GM21360 (cell line): Measurements from ENCODE around the gene IFNGR1.
"Not testable (repeated sequence)": the region's sequence is repeated elsewhere in the genome, so short reads cannot be mapped to it uniquely, and the experiment has no call there.

ENCODE experiments used
- ATAC-seq: cut with Tn5 transposase; IDR thresholded peaks from one replicate; pipeline ENCODE4 v1.9.1; 2021; ENCODE audit warnings: mild to moderate bottlenecking, moderate library complexity; ENCODE audit not compliant: unreplicated experiment

The IFNGR1 gene

DNA sequence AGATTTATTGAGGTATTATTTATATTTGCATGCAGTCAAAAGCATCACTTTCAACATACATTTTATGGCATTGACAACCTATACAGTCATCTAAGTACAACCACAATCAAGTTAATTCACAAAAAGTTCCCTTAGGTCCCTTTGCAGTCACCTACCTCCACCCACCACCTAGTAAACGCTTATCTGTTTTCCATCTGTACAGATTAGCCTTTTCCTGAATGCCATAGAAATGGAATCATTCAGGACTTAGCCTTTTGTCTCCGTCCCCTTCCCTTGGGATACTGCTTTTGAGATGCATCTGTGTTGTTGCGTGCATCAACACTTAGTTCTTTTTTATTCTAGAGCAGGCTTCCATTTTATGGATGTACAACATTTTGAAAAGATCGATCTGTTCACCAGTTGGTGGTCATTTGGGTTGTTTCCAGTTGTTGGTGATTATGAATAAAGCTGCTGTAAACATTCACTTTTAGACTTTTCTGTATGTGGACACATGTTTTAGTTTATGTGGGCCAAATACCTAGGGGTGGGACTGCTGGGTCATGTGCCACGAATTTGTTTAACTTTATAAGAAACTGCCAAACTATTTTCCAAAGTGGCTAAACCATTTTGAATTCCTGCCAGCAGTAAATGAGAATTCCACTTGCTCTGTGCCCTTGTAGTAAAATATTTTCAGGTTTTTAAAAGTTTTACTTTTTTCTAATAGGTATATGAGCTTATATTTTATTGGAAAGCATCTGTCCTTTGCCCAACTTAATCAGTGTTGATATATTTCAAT is 17.6 kb upstream of the IFNGR1 start:
- no peak for ATAC-seq

DNA sequence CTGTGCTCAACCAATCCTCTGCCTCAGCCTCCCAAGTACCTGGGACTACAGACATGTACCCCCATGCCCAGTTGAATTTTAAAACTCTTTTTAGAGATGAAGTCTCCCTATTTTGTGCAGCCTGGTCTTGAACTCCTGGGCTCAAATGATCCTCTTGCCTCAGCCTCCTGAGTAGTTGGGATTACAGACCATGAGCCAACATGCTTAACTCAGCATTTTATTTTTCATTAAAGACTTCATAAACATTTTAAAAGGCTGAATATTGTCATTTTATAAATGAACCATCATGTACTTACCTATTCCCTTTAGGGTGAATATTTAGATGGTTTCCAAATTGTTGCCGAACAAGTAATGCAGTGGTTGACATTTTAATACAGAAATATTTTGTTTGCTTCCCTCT is 16.5 kb upstream of the IFNGR1 start:
- ATAC-seq, result no peak

DNA sequence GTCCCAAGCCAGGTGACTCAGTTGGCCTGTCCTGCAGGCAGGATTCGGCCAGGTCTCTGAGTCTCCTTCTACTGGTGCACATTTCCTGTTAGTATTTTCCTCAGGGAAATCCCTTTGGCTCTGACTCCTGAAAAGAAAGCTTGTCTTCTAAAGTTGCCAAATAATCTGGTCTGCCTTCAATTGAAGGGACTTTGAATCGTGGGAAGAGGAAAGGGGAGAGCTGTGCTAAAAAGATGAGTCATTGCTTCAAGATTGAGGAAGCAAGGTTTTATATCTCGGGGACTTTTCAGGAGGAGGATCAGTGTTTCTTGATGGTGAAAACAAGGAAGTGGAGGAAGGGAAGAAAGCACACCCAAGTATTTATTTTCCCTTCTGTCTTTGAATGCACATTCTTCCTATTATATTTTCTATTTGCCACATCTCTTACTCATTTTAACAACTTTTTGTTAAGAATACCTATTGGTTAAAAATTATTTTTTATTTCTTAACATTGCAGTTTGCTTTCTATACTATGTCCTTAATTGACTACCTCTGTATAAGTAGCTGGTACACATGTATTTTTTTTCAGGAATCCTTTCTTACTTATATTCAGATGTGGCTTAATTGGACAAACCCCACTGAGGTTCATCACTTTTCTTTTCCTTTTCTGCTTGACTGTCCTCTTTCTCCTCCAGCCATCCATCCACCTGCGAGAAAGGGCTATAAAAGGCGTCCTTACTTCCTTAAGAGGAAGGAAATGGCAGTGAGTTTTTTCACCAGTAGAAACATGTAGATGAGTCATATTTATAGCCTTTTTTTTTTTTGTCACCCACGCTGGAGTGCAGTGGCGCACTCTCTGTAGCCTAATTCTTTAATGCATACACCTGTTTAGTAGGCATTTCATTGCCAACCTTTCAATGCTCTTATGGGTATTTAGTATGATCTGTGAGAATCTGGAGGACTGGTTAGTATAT is 15.0 kb upstream of the IFNGR1 start:
- peak; percentile 56 for ATAC-seq

DNA sequence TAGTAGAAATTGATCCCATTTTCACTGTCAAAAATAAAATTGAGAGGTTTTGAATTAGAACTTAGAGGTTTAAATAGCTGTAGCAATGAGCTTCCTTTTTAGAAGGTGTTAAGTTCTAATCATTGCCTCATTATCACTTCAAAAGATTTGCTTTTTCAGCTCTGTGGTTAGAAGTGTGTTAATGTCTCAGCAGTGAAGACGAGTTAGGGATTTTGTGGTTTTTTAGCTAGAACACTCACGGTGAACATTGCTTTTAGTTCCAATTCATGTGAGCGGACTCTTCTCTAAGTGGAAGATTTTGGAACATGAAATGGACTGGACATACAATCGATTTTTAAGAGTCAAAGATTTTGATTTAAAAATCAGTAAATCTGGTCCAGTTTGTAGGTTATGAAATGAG is 12.7 kb upstream of the IFNGR1 start:
- no peak for ATAC-seq

DNA sequence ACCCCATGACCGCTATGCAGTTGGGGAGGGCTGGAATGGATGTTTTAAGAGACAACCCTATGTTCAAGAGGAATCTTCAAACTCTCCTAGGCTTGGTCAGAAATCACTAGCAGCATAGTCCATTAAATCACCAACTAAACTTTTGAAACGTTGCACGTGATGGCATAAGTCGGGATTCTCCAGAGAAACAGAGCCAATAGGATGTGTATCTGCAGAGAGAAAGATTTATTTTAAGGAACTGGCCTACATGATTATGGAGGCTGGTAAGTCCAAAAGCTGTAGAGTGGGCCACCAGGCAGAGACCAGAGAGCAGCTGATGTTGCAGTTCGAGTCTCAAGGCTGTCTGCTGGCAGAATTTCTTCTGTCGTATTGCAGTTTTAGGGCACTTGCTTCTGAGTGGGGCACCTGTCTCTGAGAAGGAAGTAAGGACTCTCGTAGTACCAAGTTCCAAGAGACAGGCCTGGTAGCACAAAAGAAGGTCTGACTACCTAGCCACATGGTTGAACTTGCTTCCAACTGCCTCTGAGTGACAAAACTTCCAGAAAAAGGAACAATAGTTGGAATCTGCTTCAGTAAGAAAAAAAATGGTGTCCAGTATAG is 11.9 kb upstream of the IFNGR1 start:
- ATAC-seq, result no peak

DNA sequence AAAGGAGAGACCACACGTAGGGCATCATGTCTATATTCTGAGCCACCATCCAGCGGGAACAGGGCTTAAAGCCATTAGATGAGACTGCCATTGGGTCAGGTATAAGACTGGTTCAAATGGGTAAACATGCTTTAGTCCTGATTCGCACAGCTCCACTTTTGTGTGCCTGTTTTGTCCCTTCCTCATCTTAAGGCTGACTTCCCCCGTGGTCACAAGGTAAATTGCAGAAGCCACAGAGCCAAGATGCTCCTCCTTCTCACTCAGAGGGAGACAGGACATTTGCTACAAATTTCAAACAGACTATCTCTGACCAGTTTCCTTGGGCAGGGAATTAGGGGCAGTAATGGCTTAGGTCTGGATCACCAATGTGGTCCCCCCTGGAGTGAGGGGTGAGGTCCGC is 11.4 kb upstream of the IFNGR1 start:
- no peak for ATAC-seq

DNA sequence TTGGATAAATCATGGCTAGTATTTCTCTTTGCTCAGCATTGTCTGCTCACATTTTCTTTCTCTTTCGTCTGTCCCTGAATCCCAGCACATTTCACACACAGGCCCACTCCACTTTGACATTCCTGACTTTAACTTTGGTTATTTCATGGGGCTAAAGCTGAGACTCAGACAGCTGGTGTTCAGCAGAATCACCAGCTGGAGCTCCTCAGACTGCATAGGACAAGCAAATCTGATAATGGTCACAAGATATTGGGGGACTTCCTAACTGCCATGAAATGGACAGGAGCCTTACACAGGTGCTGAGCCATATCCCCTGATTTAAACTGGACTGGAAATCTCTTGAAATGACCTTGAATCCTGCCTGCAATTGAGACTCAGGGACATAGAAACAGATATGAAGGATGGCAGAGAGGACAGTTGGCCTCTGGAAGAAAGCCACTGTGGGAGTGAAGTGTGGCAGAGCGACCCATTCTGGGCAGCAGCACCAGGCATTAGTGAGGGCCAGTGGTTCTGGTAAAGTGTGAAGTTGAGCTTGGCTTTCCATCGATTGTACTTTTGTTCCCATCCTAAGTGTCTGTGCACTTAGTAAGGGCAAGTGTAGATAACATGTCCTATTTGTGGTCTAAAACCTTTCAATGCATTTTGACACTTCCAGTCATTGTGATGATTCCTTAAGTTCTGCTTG is 10.0 kb upstream of the IFNGR1 start:
- no peak for ATAC-seq

DNA sequence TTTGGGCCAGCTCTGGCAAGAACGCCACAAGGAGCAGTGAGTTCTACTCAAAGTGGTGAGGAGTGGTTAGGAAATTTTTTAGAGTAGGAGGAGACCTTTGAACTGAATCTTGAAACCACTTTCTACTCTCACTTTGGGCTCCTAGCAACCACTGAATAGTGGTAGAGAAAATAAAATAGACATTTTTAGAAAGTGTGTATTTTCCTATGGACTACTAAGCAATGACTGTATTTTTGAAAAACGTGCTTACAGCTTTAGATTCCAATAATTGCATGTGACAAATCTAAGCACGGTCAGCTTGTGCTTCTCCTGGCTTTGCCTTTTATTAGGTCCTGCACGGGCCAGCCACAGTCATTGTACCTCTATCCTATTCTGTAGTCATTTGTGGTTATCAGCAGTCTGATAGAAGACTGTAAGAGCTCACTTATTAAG is 8.7 kb upstream of the IFNGR1 start:
- no peak for ATAC-seq

DNA sequence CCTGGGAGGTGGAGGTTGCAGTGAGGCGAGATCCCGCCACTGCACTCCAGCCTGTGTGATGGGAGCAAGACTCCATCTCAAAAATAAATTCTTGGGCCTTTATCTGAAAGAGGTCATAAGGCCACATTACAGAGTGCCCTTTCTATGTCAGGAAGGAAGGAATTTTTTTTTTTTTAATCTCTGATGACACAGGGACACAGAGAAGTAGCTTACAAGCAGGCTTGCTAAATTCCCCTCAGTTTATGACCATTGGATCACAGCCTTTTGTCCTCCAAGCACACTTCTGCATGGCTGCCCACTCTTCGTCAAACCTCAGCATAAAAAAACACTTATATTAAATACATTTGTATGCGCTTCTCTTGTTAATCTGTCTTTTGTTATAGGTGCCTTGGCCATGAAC is 7.5 kb upstream of the IFNGR1 start:
- ATAC-seq, result no peak

DNA sequence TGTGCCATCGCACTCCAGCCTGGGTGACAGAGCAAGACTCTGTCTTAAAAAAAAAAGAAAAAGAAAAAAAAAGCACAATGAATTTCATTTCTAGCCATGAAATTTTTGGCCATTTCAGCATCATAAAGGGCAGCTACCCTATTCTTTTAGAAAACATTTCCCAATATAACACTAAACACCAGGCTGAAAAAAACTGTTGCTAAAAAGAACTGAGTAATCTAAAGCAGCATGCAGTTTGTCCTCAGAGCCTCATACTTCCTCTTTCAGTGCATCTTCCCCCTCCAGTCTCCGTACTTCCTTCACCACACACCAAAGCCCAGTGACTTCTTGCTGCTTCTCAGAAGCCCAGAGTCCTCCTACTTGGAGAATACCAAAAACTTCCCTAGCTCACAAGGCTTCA is 5.6 kb upstream of the IFNGR1 start:
- no peak for ATAC-seq

DNA sequence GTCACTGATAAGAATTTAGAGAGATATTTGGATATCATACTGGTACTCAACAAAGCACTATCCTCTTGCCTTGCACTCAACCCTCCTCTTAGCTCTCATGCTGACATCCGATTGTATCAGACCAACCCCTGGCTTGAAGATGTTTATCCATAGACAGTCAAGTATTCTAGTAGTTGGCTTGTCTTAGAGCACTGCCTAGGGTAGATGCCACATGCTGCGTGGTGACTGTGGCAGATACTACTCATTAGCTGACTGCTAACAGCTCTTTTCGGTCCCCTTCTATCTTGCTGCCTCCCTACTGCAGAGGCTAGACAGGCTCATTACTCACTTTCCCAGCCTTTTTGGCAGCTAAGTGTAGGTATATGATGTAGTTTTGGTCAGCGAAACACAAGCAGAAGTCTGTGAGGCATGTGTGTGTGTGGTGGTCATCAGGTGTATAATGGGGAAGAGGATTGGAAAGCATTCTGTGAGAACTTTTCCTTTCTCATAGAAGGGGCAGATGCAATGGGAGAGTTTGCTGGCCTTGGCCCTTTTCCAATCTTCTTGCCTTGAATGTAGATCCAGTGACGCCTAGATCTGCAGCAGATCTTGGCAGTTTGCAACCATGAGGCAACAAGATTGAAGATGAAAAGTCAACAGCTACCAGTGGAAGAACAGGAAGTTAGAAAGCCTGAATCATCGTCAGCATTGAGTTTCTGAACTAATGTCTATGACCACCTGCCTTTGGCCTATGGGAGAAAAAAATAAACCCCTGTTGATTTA is 4.4 kb upstream of the IFNGR1 start:
- ATAC-seq, result no peak

DNA sequence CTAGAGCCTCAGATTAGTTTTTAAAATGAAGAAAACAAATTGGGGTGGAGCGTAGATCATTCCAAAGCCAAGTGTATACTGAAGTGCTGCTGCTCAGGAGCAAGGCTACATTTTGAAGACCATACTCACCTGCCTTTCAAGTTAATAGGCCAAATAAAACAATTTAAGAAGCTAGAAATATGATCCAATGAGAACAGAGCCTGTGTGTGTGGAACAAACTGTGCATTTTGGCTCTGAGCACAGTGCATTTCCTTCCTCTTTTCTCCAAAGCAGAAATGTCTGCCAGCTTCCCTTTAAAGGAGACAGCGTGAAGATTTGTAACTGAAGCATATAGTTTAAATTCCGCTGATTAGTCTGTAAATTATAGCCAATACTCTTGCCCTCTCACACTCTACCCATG is 3.2 kb upstream of the IFNGR1 start:
- no peak for ATAC-seq

DNA sequence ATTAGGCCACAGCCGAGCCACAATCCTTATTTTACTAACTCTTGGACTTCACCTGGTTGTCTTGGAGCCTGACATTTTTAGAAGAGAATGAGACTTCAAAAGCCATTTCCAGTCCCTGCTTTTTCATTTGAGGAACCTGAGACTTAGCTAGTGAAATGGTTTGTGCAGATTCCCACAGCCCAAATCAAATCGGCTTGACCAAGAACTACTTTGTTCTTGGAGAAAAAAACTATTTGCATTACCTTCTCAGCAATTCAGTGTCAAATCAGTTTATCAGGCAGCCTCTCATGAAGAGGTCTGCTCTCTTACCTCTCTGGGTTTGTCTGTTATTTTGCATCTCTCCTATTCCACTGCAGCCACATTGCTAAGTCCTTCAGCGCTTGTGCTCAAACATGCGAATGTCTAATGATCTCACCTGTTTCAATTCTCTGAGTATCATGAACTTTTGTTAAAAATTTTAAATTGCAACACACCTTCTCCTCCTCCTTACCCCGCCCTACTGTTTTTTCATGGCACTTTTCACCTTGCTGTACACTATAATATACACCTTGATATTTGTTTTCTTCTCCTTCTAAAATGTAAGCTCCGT is 573 bp upstream of the IFNGR1 start:
- ATAC-seq, result no peak

DNA sequence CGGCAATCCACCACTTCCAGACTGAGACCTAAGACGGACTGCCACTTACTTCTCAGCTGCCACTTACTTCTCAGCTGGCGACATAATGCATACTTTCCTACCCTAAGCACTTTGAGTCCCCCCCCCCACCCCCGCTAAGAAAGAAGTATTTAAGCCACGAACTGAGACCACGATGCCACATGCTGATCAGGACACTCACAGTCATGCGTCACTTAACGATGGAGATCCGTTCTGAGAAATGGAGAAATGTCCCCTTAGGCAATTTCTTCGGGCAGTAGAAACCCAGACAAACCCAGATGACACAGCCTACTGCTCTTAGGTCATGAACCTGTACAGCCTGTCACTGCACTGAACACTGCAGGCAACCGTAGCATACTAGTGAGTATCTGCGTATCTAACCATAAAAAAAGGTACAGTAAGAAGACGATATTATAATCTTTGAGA is 690 bp downstream of the IFNGR1 start:
- peak; percentile 31 for ATAC-seq

DNA sequence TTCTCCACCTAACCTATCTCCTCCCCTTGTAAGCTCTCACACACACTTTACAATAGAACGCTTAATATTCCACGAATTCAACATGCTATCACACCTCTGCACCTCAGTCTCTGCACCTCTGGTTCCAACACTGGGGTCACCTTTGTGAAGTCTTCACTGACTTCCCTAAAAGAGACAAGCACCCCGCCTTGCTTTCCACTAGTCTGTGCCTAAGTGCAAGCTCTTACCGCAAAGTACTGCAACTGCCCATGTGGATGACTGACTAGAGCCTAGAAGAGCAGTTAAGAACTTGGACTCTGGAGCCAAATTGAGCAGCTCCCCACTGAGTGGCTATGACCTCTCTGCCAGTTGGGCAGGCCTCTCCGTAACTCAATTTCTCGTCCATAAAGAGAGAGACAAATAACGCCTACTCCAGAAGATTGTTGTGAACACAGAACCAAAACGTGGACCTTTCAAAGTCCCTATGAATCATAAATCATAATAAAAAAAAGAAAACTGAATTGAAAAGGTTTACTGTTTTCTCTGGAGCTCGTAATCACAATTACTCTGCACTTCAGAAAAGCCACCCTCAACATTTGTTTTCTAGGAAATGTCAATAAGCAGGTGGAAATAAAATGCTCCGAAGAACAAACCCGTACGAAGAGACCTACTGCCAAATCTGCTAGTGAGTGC is 1.2 kb downstream of the IFNGR1 start:
- ATAC-seq, result no peak

DNA sequence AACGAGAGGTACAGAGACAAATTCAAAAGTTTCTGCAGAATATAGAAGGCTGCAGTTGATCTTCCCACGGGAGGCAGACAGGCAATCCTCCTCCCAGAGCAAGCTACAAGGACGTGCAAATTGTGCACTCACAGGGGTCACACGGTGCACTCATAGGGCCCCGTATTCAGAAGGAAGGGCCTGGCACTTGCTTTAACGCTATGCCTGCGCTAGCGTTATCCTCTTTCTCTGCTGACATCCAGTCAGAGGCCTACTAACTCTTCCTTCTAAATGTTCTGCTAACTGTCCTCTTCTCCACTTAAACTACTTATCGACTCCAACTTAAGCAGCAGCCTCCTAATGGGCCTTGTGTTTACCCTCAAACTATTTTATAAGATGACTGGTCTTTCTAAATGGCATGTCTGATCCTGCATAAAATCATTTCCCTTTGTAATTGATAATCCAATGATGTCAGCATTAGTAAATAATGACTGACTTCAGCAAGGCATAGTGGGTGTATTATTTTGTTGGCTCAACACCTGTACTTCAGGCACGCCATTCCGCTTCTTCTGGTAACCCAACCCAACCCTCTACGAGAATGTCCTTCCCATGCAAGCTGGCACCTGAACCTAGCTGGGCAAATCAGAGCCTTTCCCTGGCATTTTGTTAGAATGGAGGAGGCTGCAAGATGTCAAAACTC is 2.2 kb downstream of the IFNGR1 start:
- no peak for ATAC-seq

DNA sequence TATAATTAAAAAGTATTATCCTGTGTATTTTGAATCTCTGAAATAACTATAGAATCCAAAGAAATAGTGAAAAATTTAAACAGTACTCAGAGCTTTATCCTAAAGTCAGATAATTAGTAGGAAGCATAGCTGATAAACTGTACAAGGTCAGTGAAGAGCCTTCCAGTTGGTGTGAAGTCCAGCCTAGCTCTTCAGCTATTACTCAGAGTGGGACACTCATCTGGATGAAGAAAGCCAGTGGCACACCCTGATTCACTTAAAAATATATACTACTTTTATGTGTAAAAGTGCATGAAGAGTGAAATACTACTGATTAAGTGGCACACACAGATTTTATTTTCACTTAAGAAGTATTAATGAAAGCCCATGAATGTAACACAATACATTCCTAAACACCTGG is 3.1 kb downstream of the IFNGR1 start:
- ATAC-seq, result no peak

DNA sequence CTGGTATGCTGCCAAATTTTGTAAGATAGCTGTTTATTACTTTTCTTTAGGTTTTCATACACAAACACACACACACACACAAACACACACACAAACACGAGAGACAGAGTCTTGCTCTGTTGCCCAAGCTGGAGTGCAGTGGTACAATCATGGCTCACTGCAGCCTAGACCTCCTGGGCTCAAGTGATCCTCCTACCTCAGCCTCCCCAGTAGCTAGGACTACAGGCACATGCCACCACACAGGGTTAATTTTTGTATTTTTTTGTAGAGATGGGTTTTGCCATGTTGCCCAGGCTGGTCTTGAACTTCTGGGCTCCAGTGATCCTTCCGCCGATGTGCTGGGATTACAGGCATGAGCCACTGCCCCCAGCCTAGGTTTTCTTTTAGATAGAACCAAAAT is 3.6 kb downstream of the IFNGR1 start:
- ATAC-seq, result not testable (repeated sequence)

DNA sequence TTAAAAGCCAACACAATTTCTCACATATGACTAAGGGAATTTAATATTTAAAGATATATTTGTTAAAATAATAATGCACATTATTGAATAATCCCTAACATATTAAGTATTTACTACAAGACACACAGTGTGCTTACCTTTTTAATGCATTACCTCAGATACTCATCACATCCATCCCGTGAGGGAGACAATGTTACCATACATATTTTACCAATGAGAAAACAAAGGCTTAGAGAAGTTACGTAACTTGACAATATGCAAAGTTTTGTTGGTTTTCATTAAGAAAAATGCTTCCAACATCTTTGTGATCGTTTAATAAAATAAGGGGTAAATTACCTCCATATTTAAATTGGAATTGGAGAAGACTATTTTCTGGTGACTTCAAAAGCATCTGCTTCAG is 4.3 kb downstream of the IFNGR1 start:
- no peak for ATAC-seq
